Activated CD8-positive, alpha-beta memory T cell treated with anti-CD3 and anti-CD28 coated beads, Interleukin-2, amount 50 U/mL, for 24 hours (primary cell): Measurements from ENCODE around the gene CAMTA1.

Experiments
- DNase-seq: peaks from one replicate; pipeline ENCODE4 v3.0.0-alpha.2; 2020; ENCODE audit errors: extremely low read depth

The CAMTA1 gene

GRCh38 chr1:7610106-7610731 lies 825.0 kb downstream of the CAMTA1 start:
- DNase-seq: no peak

GRCh38 chr1:7610936-7611335 lies 825.7 kb downstream of the CAMTA1 start:
- no peak for DNase-seq

GRCh38 chr1:7611421-7612010 lies 826.3 kb downstream of the CAMTA1 start:
- no peak for DNase-seq

- no peak for DNase-seq
Observed at GRCh38 chr1:7613106-7613850, 828.0 kb downstream of the CAMTA1 start.

GRCh38 chr1:7613851-7614205 lies 828.6 kb downstream of the CAMTA1 start:
- no peak for DNase-seq

- no peak for DNase-seq
Observed at GRCh38 chr1:7614576-7615074, 829.4 kb downstream of the CAMTA1 start.

GRCh38 chr1:7615138-7615537 lies 829.9 kb downstream of the CAMTA1 start:
- DNase-seq: no peak

- DNase-seq: no peak
Observed at GRCh38 chr1:7616076-7616832, 831.0 kb downstream of the CAMTA1 start.

- DNase-seq: no peak
Observed at GRCh38 chr1:7616953-7617352, 831.7 kb downstream of the CAMTA1 start.

GRCh38 chr1:7617826-7618225 lies 832.6 kb downstream of the CAMTA1 start:
- DNase-seq: no peak

GRCh38 chr1:7620196-7620595 lies 834.9 kb downstream of the CAMTA1 start:
- DNase-seq: no peak

GRCh38 chr1:7621334-7622219 lies 836.3 kb downstream of the CAMTA1 start:
- DNase-seq: no peak

- no peak for DNase-seq
Observed at GRCh38 chr1:7623842-7624241, 838.6 kb downstream of the CAMTA1 start.

- DNase-seq: no peak
Observed at GRCh38 chr1:7624791-7625355, 839.6 kb downstream of the CAMTA1 start.

- no peak for DNase-seq
Observed at GRCh38 chr1:7625401-7625800, 840.1 kb downstream of the CAMTA1 start.

- no peak for DNase-seq
Observed at GRCh38 chr1:7628273-7628672, 843.0 kb downstream of the CAMTA1 start.

GRCh38 chr1:7629011-7629410 lies 843.8 kb downstream of the CAMTA1 start:
- DNase-seq: no peak

- no peak for DNase-seq
Observed at GRCh38 chr1:7629465-7630195, 844.4 kb downstream of the CAMTA1 start.

- no peak for DNase-seq
Observed at GRCh38 chr1:7630378-7630777, 845.1 kb downstream of the CAMTA1 start.

GRCh38 chr1:7632176-7632575 lies 846.9 kb downstream of the CAMTA1 start:
- no peak for DNase-seq
